Subcutaneous adipose tissue (tissue), 4 donors: ENCODE results near the gene DIP2C. TPM values are rescaled to one million over a fixed set of nuclear protein-coding genes. Genes with fewer than 3 reads are reported as not detected.

ENCODE experiments used
- CTCF ChIP-seq: fragments of 450-650 bp; IDR thresholded peaks from one replicate; pipeline ENCODE4 v1.5.1; 2016; ENCODE audit warnings: low read depth, mild to moderate bottlenecking, control low read depth, antibody characterized with exemption, moderate library complexity
- total RNA-seq, 4 donors: library from RNA; depleted of rRNA; stranded (reverse); fragments of >200 nt; gene quantifications; one replicate each; pipeline ENCODE4 v1.1.0, GENCODE V29; 2016

Gene DIP2C
- total RNA-seq, 4 donors from 2014 or later: 32.1 to 64.0 (median 40.5) TPM

GRCh38 chr10:568848-569247 lies 120.6 kb downstream of the DIP2C start:
- TF ChIP-seq CTCF: no peak

GRCh38 chr10:567869-568268 lies 121.6 kb downstream of the DIP2C start:
- no peak for TF ChIP-seq CTCF

- no peak for TF ChIP-seq CTCF
Observed at GRCh38 chr10:566241-566885, 123.1 kb downstream of the DIP2C start.

GRCh38 chr10:565676-566075 lies 123.8 kb downstream of the DIP2C start:
- TF ChIP-seq CTCF: no peak

GRCh38 chr10:565146-565545 lies 124.3 kb downstream of the DIP2C start:
- no peak for TF ChIP-seq CTCF

- TF ChIP-seq CTCF: no peak
Observed at GRCh38 chr10:563827-564226, 125.6 kb downstream of the DIP2C start.

GRCh38 chr10:562142-562541 lies 127.3 kb downstream of the DIP2C start:
- TF ChIP-seq CTCF: no peak
